Skin of body (tissue), 2 donors: ENCODE measurements around the gene SOBP. TPM values are rescaled to one million over a fixed set of nuclear protein-coding genes. Genes with fewer than 3 reads are reported as not detected.

Experiments used
- DNase-seq: peaks from one replicate; lab custom pipeline; 2025; lab: John Stamatoyannopoulos, UW
- total RNA-seq: library from RNA; depleted of rRNA; stranded (reverse); fragments of >200 nt; gene quantifications from one replicate; pipeline ENCODE4 v1.2.3, GENCODE V29; 2014

Gene SOBP
- total RNA-seq, 1 donor from 2014 or later, result 5.9 TPM

DNA sequence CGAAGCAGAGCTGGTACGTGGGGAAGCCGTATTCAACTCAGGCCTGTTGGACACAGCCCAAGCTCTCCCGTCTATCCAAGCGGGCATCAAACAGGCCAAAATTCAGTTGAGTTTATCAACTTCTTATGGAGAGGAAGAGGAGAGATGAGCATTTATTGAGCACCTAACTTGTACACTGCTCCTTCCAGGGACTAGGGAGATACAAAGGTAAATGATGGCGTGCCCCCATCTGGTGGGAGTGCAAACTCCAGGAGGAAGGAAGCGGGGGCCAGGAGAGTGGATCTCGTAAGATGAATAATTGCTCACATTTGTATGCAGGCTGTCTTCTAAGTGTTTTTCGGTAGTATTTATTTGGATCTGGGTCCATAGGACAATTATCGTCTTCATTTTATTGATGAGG, 146.6 kb downstream of the SOBP start:
- DNase-seq, result no peak

DNA sequence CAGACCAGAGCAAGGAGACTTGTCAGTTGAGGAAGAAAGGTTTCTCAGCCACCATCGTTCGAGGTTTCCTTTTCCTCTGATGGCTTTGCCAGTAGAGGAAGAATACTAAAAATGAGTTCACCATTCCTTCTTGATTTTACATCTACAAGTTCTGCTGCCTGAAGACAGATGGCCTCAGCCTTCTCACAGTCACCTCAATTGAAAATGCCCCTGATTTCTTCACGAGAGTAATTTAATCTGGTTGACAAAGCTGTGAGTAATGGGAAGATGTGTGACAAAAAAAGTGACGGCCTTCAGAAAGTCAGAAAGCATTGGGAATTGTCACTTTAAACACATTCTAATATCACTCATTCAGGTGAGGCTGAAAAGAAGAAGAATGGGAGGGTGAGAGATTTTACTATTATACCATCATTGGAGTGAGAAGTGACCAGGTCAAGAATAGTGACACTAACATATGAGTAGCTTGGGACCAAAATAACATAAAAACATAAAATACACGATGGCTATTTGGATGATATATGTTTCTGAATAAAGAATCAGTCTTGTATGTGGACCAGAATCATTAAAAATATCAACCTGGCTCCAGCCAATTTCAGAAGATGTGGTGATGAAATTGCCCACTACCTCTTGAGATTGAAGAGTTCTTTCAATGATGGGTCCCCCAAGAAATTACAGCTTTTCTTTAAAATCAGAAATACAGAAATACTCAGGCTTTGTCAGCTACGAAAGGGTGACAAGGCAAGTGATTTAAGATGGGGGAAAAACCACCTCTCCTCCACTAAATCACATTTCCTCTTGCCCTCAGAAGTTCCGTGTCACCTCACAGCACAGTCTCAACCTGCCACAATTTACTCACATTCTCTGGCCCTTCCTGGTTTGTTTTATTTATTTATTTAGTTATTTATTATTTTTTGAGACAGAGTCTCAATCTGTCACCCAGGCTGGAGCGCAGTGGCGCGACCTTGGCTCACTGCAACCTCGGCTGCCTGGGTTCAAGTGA, 147.7 kb downstream of the SOBP start:
- no peak for DNase-seq

DNA sequence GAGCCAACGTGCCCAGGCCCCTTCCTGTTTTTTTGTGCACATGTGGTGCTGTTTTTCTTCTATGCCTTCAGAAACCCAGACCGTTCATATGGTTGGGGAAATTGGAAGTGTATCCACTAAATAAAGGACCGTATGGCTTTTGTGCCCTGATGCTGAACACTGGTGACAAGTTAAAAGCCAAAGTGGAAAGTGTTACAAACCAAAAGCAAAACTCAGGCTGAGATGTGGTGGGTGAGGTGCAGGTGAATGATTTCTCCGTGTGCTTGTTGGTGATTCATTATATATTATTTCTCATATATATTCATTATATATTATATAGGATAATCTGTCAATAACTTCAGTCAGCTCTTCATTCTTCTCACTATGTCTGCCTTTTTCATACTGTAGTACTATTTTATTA, 148.6 kb downstream of the SOBP start:
- no peak for DNase-seq

DNA sequence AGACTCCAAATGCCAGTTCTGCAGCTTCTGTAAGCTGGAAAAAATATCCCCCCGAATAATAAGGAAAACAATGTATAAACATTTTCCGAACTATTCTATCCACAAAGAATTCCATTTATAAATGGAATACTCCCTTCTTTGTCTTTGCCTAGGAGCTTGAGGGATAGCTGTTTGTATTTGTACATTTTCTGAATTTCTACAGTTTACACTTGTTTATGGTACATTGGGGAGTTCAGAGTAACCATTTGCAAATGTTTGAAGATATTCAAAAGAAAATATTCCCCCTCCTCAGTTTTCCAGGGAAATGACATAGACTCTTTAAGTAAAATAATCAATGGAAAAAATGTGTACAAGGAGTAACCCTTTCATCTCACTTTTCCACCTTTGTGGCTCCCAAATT, 149.6 kb downstream of the SOBP start:
- DNase-seq, result peak; percentile 25

DNA sequence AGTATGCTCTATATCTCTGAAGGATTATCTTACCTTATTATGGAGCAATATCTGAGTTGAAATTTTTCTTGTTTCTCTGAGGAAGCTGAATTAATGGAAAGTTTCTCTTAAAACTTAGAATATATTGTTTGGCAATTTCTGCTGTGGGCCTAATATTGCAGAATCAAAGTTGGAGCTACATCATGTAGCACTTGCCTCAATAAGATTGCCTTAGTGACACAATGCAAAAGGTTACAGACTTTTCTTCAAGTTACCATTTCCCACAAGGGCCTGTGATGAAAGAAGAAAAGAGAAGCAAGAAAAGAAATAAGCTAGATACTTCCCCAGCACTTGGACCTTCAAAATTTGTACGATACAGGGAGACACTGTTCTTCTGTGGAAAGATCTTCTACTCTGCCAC, 151.2 kb downstream of the SOBP start:
- no peak for DNase-seq

DNA sequence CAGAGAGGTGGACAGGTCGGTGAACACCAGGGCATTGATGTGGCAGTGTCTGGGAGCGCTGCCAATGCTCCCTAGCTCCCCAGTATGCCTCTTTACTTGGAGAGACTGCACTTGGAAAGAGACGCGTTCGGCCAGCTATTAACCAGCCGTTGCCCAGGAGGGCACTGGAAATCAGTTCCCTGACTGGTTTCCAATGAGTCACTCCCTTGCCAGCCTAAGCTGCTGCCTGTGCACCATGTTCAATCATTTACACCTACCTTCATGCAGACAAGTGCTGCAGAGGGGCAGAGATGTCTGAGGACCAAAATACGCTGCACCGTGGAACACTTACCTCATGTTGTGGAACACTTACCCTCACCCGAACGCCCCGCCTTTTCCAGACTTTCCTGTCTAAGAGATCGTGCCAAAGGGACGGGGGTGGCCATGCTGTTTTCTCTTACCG, 151.6 kb downstream of the SOBP start:
- no peak for DNase-seq

DNA sequence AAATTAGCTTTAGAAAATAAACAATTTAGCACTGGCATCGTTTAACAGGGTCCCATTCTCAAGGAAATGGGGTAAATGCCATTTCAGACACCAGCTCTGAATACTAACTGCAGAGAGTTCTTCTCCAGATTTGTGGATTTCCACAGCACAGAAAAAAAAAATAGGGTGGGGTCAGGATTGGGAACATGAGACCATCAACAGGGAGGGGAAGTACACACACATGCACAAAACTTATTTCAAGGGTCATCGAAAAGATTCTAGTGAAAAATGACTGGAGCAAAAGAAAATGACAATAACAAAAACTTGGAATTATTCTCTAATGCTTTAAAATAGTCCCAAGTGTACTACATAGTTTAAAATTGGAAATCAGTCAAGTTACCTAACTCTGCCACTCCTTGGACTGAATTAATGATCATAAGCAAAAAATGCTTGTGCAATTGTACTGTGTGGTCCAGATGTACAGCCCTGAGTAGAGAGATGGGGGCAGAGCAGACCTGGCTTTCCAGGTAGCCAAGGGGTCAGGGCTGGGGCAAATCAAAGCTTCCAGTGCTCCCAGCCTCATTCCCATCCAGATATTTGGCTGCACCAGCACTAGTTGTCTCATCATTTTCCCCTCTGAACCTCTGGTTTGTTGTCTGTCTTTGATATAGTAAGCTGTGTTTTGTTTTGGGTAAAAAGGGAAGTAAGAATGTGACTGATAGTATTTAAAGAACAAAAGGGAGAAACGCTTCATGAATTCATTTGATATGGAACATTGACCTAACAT, 152.4 kb downstream of the SOBP start:
- DNase-seq, result no peak

DNA sequence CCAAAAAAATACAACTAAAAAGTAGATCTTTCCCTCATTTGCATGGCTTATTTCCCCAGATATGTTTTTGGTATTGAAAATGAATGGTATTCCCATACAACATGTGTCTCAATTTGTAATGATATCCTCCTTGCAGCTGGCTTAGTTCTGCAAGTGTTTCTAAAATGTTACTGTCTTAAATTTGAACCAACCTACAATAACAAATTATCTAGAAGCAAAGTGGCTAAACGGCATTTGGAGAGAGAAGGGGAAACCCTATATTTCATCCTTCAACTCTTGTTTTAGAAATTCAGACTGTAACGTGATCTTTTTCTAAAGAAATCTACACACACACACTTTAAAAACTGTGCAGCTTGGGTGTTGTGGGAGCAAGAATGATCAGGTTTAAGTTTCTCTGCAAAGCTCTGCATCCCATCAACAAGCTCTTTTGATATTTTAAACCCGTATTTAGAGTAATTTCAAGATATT, 153.0 kb downstream of the SOBP start:
- DNase-seq, result peak; percentile 7

DNA sequence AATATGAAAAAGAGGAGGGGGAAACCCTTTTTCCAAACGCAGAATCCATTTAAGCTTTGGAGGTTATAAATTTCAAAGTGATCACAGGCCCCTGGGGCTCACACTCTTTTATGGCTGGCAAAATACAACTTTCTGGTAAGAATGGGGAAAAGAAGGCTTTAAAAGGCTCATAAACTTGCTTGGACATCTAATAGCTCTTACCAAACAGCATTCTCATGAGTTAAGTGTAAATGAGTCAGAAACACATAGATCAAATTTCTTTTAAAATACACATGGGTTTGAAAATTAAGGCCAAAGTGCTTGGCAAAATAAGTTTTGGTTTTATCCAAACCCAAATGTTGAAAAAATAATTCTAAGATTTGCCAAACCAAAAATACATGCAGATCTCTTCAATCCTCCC, 154.6 kb downstream of the SOBP start:
- no peak for DNase-seq

DNA sequence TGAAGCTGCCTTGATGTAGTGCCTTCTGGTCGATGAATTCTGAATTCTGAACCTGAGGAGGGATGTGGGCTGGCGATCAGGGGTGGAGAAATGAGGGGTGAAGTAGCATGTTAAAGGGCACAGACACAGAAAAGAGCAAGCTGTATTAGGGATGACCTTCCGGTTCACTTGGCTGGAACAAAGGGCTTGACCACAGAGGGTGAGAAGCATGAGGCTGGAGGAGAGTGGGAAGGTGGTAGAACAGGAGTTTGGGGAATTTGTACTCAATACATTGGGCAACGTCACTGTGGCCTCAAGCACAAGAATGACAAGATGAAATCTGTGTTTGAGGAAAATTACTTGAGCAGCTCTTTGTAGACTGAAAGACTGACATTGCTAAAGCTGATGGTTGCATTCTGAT, 155.8 kb downstream of the SOBP start:
- DNase-seq, result no peak

DNA sequence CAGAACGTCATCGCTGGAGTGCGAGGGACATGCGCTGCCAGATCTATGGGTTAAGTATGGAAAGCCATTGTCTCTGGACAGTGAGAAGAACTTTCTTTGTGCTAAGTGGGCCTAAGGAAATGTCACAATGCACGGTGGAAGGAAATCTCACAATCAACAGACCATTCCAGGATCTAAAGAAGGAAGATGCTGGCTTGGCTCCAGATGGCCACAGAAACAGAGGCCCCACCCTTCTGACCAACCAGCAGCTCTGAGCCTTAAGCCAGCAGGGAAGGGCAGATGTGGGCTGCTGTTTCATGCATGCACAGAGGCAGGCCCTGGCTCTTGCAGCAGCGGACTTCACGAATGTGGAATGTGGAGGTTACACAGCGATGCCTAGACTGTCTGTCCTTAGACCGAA, 156.3 kb downstream of the SOBP start:
- peak; percentile 58 for DNase-seq

DNA sequence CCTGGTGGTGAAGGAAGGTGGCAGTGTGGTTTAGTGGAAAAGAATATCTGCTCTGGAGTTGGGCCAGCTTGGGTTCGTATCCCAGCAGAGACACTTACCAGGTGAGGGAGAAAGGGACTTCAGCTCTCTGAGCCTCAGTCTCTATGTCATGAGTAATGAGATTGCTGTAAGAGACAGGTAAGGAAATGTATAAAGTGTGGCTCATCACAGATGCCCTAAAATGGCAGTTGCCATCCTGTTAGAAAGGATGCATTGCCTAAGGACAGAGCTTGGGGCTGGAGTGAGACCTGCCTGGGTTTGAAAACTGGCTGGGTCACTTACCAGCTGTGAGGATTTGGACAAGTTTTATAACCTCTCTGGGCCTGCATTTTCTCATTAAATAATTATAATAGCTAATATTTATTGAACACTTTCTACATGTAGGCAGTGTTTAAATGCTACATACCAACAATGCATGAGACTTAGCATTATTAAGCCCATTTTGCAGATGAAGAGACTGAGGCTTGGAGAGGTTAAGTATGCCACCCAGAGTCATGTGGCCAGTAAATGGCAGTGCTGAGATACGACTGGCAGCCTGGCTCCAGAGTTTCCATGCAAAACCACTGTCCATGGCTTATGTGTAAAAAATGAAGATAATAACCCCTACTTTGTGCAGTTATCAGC, 157.0 kb downstream of the SOBP start:
- no peak for DNase-seq

DNA sequence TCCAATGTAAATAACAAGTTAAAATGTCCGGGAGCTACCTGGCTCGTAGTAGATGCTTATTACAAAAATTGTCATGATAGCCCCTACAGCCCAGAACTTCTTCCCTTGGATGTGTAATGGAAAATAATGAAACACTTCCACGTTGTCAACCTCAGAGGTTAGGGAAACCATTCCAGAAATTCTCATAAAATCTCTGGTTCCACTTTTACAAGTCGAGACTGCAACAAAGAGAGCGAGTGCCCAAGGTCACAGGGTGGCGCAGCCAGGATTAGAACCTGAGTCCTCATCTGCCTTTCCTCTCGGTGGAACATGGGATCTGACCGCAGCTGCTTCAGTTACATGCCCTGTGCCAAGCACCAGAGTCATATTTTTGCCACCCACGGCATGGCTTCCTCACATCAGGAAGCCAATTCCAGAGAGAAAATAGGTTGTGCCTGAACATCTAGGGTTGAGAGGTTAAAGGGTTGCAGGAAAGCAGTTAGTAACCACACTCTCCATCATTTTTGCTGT, 157.6 kb downstream of the SOBP start:
- no peak for DNase-seq

DNA sequence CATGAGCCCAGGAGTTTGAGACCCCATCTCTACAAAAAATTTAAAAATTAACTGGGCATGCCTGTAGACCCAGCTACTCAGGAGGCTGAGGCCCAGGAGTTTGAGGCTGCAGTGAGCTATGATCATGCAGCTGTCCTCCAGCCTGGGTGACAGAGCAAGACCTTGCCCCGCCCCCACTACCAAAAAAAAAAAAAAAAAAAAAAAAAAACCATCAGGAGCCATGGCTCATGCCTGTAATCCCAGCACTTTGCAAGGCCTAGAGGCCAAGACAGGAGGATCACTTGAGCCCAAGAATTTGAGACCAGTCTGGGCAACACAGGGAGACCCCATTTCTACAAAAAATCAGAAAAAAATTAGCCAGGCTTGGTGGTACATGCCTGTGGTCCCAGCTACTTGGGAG, 159.1 kb downstream of the SOBP start:
- DNase-seq, result no peak

DNA sequence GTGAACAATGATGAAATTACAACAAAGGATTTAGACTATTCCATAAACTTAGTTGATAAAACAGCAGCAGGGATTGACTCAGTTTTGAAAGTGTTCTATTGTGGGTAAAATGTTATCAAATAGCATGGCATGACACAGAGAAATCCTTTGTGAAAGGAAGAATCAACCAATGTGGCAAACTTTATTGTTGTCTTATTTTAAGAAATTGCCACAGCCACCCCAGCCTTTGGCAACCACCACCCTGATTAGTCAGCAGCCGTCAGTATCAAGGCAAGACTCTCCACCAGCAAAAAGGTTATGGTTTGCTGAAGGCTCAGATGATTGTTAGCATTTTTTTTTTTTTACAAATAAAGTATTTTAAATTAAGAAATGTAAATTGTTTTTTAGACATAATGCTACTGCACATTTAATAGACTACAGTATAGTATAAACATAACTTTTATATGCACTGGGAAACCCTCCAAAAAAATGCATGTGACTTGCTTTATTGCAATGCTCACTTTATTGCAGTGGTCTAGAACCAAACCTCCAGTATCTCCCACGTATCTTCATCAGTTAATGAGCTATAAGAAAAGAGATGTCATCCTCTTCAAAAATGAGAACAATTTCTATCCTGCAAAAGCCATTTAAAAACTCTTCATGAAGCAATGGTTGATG, 162.7 kb downstream of the SOBP start:
- no peak for DNase-seq

DNA sequence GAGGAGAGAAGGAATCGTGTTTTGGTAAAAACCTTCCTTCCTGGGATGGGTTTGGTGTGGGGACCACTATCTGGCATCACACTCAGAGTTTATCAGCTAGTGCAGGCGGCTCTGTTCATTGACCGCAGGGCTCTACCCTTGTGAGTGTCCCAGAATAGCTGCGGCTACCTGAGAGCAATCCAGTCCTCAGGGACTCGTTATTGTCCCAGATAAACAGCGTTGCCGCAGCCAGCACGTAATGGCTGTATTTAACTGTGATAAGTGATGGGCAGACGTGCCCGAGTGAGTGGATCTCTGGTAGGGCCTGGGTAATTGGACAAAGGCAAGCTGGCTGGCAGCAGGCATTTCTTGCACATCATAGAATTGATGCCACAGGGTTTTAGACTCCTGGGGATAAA, 163.3 kb downstream of the SOBP start:
- no peak for DNase-seq

DNA sequence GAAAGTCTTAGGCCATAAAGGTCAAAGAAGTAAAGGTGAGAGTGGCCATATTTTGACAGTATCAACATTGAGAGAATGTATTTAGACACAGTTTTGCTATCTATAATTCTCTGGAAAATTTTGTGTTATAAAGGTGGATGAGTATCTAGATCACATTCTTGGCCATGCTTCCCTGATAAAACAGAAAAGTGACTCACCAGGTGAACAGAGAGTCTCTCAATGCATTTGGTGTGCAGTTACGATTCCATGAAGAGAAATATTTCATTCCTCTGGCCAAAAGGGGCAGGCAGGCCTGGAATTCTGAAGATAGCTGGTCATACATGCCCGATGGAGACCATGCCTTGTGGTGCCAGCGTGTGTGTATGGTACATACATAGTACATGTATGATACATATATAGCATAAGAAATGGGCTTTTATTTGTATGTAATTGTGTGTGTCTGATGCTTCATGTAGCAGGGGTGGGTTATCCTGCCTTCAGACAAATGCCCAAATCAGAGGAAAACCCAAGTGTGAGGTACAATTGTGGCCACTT, 164.0 kb downstream of the SOBP start:
- DNase-seq, result no peak

DNA sequence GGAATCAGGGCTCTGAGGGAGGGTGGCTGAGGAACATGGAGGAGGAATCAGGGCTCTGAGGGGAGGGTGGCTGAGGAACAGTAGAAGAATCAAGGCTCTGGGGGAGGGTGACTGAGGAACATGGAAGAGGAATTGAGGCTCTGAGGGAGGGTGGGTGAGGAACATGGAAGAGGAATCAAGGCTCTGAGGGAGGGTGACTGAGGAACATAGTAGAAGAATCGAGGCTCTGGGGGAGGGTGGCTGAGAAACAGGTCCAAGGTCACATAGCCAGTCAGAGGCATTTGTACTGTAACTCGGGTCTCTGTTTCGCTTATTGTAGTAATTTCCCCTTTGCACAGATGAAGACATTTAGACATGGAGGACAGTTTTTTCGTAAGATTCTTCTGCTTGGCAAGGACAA, 164.8 kb downstream of the SOBP start:
- no peak for DNase-seq

DNA sequence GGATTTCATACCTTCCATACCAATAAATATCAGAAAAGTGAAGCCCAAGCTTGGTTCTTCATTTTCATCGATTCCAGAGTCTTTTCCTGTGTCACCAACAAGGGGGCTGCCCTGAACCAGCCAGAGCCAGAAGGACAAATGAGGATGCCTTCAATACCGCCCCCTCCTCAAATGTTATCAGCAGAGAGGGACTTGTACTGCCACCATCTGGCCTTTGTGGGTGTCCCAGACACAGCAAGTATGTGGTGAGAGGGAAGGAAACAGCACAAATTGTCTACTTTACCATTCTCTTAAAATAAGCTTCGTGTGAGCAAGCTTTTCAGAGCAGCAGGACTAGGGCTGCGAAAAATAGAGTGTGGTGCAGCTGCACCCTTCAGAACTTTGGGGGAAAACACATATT, 165.3 kb downstream of the SOBP start:
- DNase-seq, result peak; percentile 13

DNA sequence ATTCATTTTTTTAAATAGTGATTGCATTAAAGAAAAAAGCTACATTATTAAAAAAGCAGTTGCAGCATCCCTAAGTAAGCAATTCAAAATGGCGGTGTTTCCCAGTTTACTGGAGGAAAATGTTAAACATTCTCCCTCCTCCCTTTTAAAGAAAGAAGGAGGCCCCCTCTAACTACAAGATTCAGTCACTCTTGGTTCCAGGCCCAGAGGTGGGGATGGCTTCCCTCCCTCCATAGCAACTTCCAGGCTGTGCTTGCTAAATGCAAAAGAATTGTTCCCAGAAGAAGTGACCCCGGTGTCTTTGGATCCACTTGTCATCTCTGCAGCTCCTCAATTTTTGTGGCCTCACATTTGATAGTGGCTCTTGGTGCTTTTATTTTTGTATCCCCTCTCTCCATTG, 165.9 kb downstream of the SOBP start:
- DNase-seq, result peak; percentile 72

DNA sequence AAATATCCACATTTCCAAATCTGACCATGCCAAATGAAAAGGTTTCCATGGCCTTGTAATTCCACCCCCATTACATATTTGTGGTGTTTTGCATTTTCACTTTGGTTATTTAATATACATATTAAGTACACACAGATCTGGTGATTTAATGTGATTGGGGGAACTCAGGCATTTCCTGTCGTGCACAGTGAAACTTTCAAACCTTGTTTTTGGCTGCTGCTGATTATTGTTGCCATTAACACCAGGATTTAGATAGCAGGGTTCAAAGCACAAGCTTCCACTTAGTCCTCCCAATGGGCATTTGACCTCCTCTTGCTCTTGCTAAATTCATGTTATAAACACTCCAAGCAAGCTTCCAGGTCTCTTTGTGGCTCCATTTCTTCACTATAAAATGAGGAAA, 166.5 kb downstream of the SOBP start:
- peak; percentile 7 for DNase-seq
